Breast epithelium (tissue), 4 donors: ENCODE results near the gene HMGCS1. TPM values are rescaled to one million over a fixed set of nuclear protein-coding genes. Genes with fewer than 3 reads are reported as not detected.
A peak's percentile ranks its signal among the peaks of the same experiment; 100 is the strongest.

Experiments
- DNase-seq, 2 donors: peaks; one replicate each; pipeline ENCODE4 v3.0.0-alpha.2; 2019; ENCODE audit warnings: low spot score in 2 of 2
- H3K27ac ChIP-seq, 2 donors: fragments of 200-600 bp; sonication (generic) in 1 of 2; one replicate each; pipeline ENCODE4 v1.5.1; 2016 to 2019; ENCODE audit warnings: mild to moderate bottlenecking in 1 of 2
- H3K27me3 ChIP-seq, 2 donors: fragments of 200-600 bp; sonication (generic) in 1 of 2; one replicate each; pipeline versions ENCODE4 v1.5.1 to v1.6.0; 2017 to 2019; ENCODE audit warnings: control low read depth in 1 of 2, mild to moderate bottlenecking in 1 of 2
- H3K36me3 ChIP-seq: fragments of 200-600 bp; one replicate; pipeline ENCODE4 v1.5.1; 2019
- H3K4me1 ChIP-seq, 2 donors: fragments of 200-600 bp; sonication (generic); one replicate each; pipeline ENCODE4 v1.5.1; 2016 to 2019; ENCODE audit warnings: control low read depth in 1 of 2
- H3K4me3 ChIP-seq, 3 donors: fragments of 200-600 bp; sonication (generic); 1 replicate in 2 of 3; 2 replicates in 1 of 3; pipeline ENCODE4 v1.5.1; 2016 to 2019; ENCODE audit warnings: mild to moderate bottlenecking in 3 of 3, moderate library complexity in 2 of 3
- H3K9me3 ChIP-seq, 2 donors: fragments of 200-600 bp; sonication (generic) in 1 of 2; one replicate each; pipeline ENCODE4 v1.5.1; 2016 to 2019; ENCODE audit warnings: control low read depth in 1 of 2
- POLR2A ChIP-seq: fragments of 450-650 bp; IDR thresholded peaks from one replicate; pipeline ENCODE4 v1.6.1; 2016; ENCODE audit warnings: antibody characterized with exemption, mild to moderate bottlenecking, moderate library complexity
- POLR2AphosphoS5 ChIP-seq, 3 donors: sonication (generic); formaldehyde crosslinking; IDR thresholded peaks; one replicate each; pipeline ENCODE4 v1.6.1; 2017; ENCODE audit warnings: antibody characterized with exemption in 3 of 3
- intact Hi-C: fragments of 100-400 bp; cut with DNase I; formaldehyde crosslinking; loops from one replicate; pipeline ENCODE4 v1.15.1; 2023; ENCODE audit warnings: low total_unique reads
- total RNA-seq, 3 donors: library from RNA; depleted of rRNA; stranded (reverse); fragments of >200 nt; gene quantifications; one replicate each; pipeline ENCODE4 v1.1.0, GENCODE V29; 2016
- TF ChIP-seq, protein P1 (sequence below), 3 donors: fragments of 450-650 bp; IDR thresholded peaks; one replicate each; pipeline ENCODE4 v1.5.1; 2016 to 2017; ENCODE audit warnings: antibody characterized with exemption in 3 of 3, mild to moderate bottlenecking in 3 of 3, moderate library complexity in 3 of 3

HMGCS1 gene
- total RNA-seq, 3 donors from 2014 or later, result 13.9 to 36.6 (median 26.5) TPM

DNA sequence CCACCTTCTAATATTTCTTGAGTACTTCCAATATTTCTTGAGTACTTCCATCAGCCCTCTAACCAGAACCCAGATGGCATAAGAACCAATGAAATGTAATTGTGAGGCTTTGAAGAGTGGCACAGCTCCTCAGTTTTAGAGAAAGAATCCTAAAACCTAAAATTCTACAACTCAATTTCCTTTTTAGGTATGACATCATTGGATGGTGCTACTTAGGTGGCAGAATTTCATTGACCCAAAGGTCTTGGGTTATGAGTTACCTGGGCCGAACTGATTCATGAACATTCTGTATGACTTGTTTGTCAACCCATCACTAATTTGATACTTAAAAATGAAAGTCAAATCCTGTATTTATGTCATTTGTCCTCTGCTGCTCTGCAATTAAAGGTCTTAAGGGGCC lies 13.1 kb downstream of the HMGCS1 start:
- H3K9me3 ChIP-seq, result no peaks in the 10 kb centered on the region
- no peak for TF ChIP-seq POLR2AphosphoS5 (IDR thresholded peaks at IDR 0.05)
- TF ChIP-seq POLR2A, result no peak
- TF ChIP-seq, protein P1, sequence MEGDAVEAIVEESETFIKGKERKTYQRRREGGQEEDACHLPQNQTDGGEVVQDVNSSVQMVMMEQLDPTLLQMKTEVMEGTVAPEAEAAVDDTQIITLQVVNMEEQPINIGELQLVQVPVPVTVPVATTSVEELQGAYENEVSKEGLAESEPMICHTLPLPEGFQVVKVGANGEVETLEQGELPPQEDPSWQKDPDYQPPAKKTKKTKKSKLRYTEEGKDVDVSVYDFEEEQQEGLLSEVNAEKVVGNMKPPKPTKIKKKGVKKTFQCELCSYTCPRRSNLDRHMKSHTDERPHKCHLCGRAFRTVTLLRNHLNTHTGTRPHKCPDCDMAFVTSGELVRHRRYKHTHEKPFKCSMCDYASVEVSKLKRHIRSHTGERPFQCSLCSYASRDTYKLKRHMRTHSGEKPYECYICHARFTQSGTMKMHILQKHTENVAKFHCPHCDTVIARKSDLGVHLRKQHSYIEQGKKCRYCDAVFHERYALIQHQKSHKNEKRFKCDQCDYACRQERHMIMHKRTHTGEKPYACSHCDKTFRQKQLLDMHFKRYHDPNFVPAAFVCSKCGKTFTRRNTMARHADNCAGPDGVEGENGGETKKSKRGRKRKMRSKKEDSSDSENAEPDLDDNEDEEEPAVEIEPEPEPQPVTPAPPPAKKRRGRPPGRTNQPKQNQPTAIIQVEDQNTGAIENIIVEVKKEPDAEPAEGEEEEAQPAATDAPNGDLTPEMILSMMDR (IDR thresholded peaks at IDR 0.05), result no peak
- H3K4me3 ChIP-seq, result no peak overlapping the region
- no peaks in the 10 kb centered on the region for H3K36me3 ChIP-seq
- no peak overlapping the region for H3K27ac ChIP-seq
- no peaks in the 10 kb centered on the region for H3K4me1 ChIP-seq
- H3K27me3 ChIP-seq, result no peaks in the 10 kb centered on the region
- no peak for DNase-seq
- intact Hi-C loops, result no loop called here

DNA sequence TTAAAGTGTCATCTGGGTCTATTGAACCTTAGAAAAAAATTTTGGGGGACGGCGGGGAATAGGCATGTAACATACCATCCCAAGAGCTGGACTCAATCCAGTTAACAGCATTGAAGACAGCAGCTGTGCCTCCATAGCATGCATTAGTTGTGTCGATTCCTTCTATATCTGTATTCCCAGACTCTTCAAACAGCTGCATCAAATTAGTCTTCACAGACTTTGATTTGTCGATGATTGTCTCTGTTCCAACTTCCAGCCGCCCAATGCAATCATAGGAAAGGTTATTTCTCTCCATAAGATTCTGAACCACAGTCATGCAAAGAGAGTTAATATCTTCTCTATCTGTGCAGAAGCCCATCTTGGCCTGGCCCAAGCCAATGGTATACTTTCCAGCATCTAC lies 14.8 kb downstream of the HMGCS1 start:
- H3K4me1 ChIP-seq, result no peaks in the 10 kb centered on the region
- TF ChIP-seq POLR2A (no peak), POLR2AphosphoS5 (IDR thresholded peaks at IDR 0.05) (no peak)
- TF ChIP-seq, protein P1 (IDR thresholded peaks at IDR 0.05), result no peak
- H3K9me3 ChIP-seq, result no peaks in the 10 kb centered on the region
- intact Hi-C loops, result no loop called here
- no peaks in the 10 kb centered on the region for H3K36me3 ChIP-seq
- no peak overlapping the region for H3K27ac ChIP-seq
- no peak for DNase-seq
- H3K4me3 ChIP-seq, result no peak overlapping the region
- no peaks in the 10 kb centered on the region for H3K27me3 ChIP-seq

DNA sequence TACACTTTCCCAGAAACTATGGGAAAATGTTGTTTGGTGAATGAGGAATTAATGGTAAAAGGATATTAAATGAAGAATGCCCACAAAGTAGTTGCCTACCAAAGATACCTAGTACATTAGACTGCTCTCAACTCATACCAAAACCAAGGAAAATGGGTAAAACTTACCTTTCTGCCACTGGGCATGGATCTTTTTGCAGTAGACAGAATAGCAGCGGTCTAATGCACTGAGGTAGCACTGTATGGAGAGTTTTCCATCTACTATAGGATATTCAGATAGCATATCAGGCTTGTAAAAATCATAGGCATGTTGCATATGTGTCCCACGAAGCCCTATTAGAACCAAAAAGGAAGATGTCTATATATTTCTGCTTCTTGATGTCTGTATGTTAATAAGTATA lies 16.4 kb downstream of the HMGCS1 start:
- Histone ChIP-seq H3K4me1 (no peaks in the 10 kb centered on the region), H3K27ac (no peak overlapping the region), H3K9me3 (no peaks in the 10 kb centered on the region), H3K27me3 (no peaks in the 10 kb centered on the region), H3K4me3 (no peak overlapping the region), H3K36me3 (no peaks in the 10 kb centered on the region)
- intact Hi-C loops, result no loop called here
- TF ChIP-seq POLR2AphosphoS5 (IDR thresholded peaks at IDR 0.05), result no peak
- TF ChIP-seq, protein P1 (IDR thresholded peaks at IDR 0.05), result no peak
- TF ChIP-seq POLR2A, result no peak
- no peak for DNase-seq

DNA sequence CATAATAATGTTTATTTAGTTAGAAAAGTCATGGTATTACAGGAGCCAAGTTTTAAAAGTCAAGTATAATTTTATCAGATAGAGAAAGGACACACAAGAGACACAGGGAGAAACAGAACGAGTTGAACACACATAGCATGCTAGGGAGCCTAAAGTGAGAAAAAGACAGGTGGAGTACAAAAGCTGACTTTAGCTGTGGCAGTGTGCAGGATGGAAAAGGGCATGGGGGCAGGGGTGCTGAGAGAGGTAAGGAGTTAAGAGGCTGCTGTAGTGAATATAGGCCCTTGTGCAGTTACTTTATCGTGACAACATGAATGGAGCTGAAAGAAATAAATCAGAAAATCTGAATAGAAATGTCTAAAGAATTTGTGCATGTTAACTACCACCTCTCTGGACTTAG lies 18.0 kb downstream of the HMGCS1 start:
- no peaks in the 10 kb centered on the region for H3K36me3 ChIP-seq
- H3K4me3 ChIP-seq, result no peak overlapping the region
- no peak for DNase-seq
- H3K27me3 ChIP-seq, result no peaks in the 10 kb centered on the region
- intact Hi-C loops, result no loop called here
- no peaks in the 10 kb centered on the region for H3K4me1 ChIP-seq
- TF ChIP-seq POLR2A, result no peak
- TF ChIP-seq, protein P1 (IDR thresholded peaks at IDR 0.05), result no peak
- TF ChIP-seq POLR2AphosphoS5 (IDR thresholded peaks at IDR 0.05), result no peak
- no peaks in the 10 kb centered on the region for H3K9me3 ChIP-seq
- H3K27ac ChIP-seq, result no peak overlapping the region

DNA sequence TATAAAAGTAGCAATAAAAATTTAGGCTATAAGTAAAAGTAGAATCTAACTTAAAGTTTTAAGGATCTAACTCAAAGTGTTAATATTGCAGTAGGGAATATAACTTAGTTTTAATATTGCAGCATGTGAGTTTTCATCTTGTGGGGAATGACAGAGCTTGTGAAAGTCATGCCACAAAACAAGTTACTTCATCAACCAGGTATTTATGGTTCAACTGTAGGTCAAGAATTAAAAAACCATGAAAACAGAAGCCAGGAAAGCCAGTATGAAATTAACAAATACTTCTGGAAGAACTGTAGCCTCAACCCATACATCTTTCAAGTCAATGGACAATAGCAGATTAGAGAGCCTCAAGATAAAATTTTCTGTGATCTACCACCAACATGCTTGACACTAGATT lies 19.0 kb downstream of the HMGCS1 start:
- Histone ChIP-seq H3K36me3 (no peaks in the 10 kb centered on the region), H3K27me3 (no peaks in the 10 kb centered on the region)
- intact Hi-C loops, result no loop called here

More for the DNA sequence above, 19.0 kb downstream of the HMGCS1 start:
- no peak overlapping the region for H3K4me3 ChIP-seq
- no peaks in the 10 kb centered on the region for H3K4me1 ChIP-seq
- DNase-seq, result no peak
- no peak for TF ChIP-seq POLR2A
- TF ChIP-seq, protein P1 (IDR thresholded peaks at IDR 0.05), result no peak
- no peak for TF ChIP-seq POLR2AphosphoS5 (IDR thresholded peaks at IDR 0.05)
- no peaks in the 10 kb centered on the region for H3K9me3 ChIP-seq
- peak overlapping the region in 1 of 2 donors; percentile 2 for H3K27ac ChIP-seq
